22Rv1 (cell line): ENCODE results near the gene CDK15.

Experiments
- CTCF ChIP-seq: fragments of 450-650 bp; IDR thresholded peaks from 2 replicates; pipeline ENCODE4 v1.5.1; 2017; ENCODE audit warnings: mild to moderate bottlenecking
- ZFX ChIP-seq: fragments of 450-650 bp; IDR thresholded peaks from 2 replicates; pipeline ENCODE4 v1.6.1; 2017; ENCODE audit warnings: antibody characterized with exemption, borderline replicate concordance

DNA sequence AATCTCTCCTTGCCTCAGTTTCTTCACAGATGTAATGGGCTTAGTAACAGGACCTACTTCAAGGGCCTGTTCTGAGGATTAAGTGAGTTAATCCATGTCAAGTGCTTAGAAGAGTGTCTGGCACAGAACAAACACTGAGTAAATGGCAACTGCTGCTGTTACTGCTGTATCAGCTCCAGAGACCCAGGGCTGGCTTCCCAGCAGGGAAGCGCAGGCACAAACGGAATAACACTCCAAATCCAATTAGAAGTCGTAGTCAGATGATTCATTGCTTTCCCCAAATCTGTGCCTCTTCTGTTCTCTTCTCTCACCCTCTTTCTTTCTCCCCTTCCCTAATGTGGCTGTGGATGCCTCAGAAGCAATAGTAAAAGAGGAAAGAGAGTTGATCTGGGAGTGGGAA lies 126.2 kb downstream of the CDK15 start:
- TF ChIP-seq CTCF, result no peak
- no peak for TF ChIP-seq ZFX
